WTC11 (cell line): ENCODE measurements around the gene EXOSC2.

Experiments
- CREB1 ChIP-seq: sonication (generic); formaldehyde crosslinking; IDR thresholded peaks from 2 replicates; pipeline ENCODE4 v1.8.0; 2023; ENCODE audit warnings: mild to moderate bottlenecking, missing genetic modification reagents
- CREM ChIP-seq: sonication (generic); formaldehyde crosslinking; IDR thresholded peaks from 2 replicates; pipeline ENCODE4 v1.8.1; 2022; ENCODE audit warnings: mild to moderate bottlenecking, missing genetic modification reagents, moderate library complexity
- ETV6 ChIP-seq: sonication (generic); formaldehyde crosslinking; IDR thresholded peaks from 2 replicates; pipeline ENCODE4 v1.8.1; 2022; ENCODE audit warnings: mild to moderate bottlenecking, missing genetic modification reagents
- GABPB1 ChIP-seq: sonication (generic); formaldehyde crosslinking; IDR thresholded peaks from 2 replicates; pipeline ENCODE4 v1.8.1; 2023; ENCODE audit warnings: mild to moderate bottlenecking, missing genetic modification reagents
- IRF2 ChIP-seq: sonication (generic); formaldehyde crosslinking; IDR thresholded peaks from 2 replicates; pipeline ENCODE4 v1.8.0; 2022; ENCODE audit warnings: low read depth, missing genetic modification reagents, borderline replicate concordance
- NR2C2 ChIP-seq: sonication (generic); formaldehyde crosslinking; IDR thresholded peaks from 2 replicates; pipeline ENCODE4 v1.8.0; 2022; ENCODE audit warnings: mild to moderate bottlenecking, missing genetic modification reagents
- RELA ChIP-seq: sonication (generic); formaldehyde crosslinking; IDR thresholded peaks from 2 replicates; pipeline ENCODE4 v1.8.1; 2022; ENCODE audit warnings: missing genetic modification reagents, mild to moderate bottlenecking, borderline replicate concordance
- SMAD4 ChIP-seq: sonication (generic); formaldehyde crosslinking; IDR thresholded peaks from 2 replicates; pipeline ENCODE4 v1.8.0; 2022; ENCODE audit warnings: mild to moderate bottlenecking, missing genetic modification reagents
- ZNF263 ChIP-seq: sonication (generic); formaldehyde crosslinking; IDR thresholded peaks from 2 replicates; pipeline ENCODE4 v1.8.1; 2022; ENCODE audit warnings: low read depth, mild to moderate bottlenecking, moderate library complexity, missing genetic modification reagents
- ZNF416 ChIP-seq: fragments of 250-450 bp; sonication (Bioruptor Pico); IDR thresholded peaks from 2 replicates; pipeline ENCODE4 v1.9.0; 2021; ENCODE audit warnings: mild to moderate bottlenecking, inconsistent platforms
- TF ChIP-seq, protein P1 (sequence below): fragments of 200-600 bp; IDR thresholded peaks from 2 replicates; pipeline ENCODE4 v1.8.0; 2022; ENCODE audit warnings: antibody characterized with exemption
- TF ChIP-seq, protein P2 (sequence below): sonication (generic); formaldehyde crosslinking; IDR thresholded peaks from 2 replicates; pipeline ENCODE4 v1.8.0; 2022; ENCODE audit warnings: mild to moderate bottlenecking, missing genetic modification reagents

DNA sequence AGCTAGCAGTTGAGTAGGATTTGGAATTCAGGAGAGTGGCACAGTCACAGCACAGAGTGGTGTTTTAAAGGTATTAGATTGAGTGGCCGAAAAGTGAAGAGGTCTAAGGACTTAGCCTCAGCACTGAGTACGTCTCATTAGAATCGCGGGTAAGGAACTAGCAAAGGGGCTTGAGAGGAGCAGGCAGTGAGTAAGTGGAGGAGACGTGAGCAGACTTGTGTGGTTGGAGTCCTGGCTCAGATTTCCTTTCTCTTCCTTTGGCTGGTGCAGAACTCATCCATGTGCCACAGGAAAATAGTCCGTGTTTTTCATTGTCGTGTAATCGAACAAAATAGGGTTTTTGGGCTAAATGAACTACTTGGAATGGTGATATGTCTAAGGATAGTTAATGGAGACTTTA lies 3.4 kb downstream of the EXOSC2 start:
- TF ChIP-seq NR2C2 (CRISPR knock-in tag) (no peak), ZNF416 (CRISPR knock-in tag) (no peak), CREB1 (CRISPR knock-in tag) (no peak), RELA (CRISPR knock-in tag) (no peak), IRF2 (no peak), GABPB1 (no peak), ZNF263 (CRISPR knock-in tag) (no peak), SMAD4 (CRISPR knock-in tag) (no peak), ETV6 (CRISPR knock-in tag) (no peak), CREM (CRISPR knock-in tag) (no peak)
- TF ChIP-seq, protein P1, sequence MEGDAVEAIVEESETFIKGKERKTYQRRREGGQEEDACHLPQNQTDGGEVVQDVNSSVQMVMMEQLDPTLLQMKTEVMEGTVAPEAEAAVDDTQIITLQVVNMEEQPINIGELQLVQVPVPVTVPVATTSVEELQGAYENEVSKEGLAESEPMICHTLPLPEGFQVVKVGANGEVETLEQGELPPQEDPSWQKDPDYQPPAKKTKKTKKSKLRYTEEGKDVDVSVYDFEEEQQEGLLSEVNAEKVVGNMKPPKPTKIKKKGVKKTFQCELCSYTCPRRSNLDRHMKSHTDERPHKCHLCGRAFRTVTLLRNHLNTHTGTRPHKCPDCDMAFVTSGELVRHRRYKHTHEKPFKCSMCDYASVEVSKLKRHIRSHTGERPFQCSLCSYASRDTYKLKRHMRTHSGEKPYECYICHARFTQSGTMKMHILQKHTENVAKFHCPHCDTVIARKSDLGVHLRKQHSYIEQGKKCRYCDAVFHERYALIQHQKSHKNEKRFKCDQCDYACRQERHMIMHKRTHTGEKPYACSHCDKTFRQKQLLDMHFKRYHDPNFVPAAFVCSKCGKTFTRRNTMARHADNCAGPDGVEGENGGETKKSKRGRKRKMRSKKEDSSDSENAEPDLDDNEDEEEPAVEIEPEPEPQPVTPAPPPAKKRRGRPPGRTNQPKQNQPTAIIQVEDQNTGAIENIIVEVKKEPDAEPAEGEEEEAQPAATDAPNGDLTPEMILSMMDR = no peak
- TF ChIP-seq, protein P2, sequence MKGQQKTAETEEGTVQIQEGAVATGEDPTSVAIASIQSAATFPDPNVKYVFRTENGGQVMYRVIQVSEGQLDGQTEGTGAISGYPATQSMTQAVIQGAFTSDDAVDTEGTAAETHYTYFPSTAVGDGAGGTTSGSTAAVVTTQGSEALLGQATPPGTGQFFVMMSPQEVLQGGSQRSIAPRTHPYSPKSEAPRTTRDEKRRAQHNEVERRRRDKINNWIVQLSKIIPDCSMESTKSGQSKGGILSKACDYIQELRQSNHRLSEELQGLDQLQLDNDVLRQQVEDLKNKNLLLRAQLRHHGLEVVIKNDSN (CRISPR knock-in tag) = no peak
